IMR-90 (cell line): ENCODE data around the gene KRT83. TPM values are rescaled to one million over a fixed set of nuclear protein-coding genes. Genes with fewer than 3 reads are reported as not detected.

ENCODE experiments used
- ATAC-seq: fragments of 200-7000 bp; cut with Tn5 transposase; 2 replicates; pipeline ENCODE4 v1.9.1; 2020; ENCODE audit warnings: low read depth, mild to moderate bottlenecking, moderate library complexity
- BruUV-seq: library from RNA; stranded (reverse); fragments of 400-500 nt; replicated peaks from 2 replicates; lab custom pipeline; 2021; lab: Mats Ljungman, UMichigan
- CTCF ChIA-PET: fragments of 300-600 bp; formaldehyde crosslinking; extraction: SDS; loops from one replicate; lab custom pipeline; 2021; ENCODE audit warnings: antibody characterized with exemption; lab: Yijun Ruan, JAX
- POLR2A ChIA-PET: fragments of 300-600 bp; sonication (Branson Sonifier 250); formaldehyde crosslinking; loops from one replicate; lab custom pipeline; 2022; ENCODE audit warnings: antibody characterized with exemption; ENCODE audit not compliant: unreplicated experiment; lab: Charles Lee
- DNase-seq: peaks from one replicate; pipeline ENCODE4 v3.0.0; 2013
- H2AFZ ChIP-seq: replicated peaks from 2 replicates; pipeline ENCODE3; 2013; ENCODE audit warnings: low read length, mild to moderate bottlenecking; ENCODE audit not compliant: poor library complexity
- H2AK5ac ChIP-seq: 2 replicates; pipeline ENCODE4 v1.6.1; 2013; ENCODE audit warnings: low read depth, low read length, inconsistent platforms
- H2AK9ac ChIP-seq: replicated peaks from 2 replicates; pipeline ENCODE3; 2013; ENCODE audit warnings: mild to moderate bottlenecking, low read depth, low read length, moderate library complexity; ENCODE audit not compliant: poor library complexity
- H2BK120ac ChIP-seq: 2 replicates; pipeline ENCODE4 v1.6.1; 2013; ENCODE audit warnings: low read depth, low read length, inconsistent platforms
- H2BK15ac ChIP-seq: 3 replicates; pipeline ENCODE4 v1.6.1; 2013; ENCODE audit warnings: low read depth, low read length, inconsistent platforms
- H2BK20ac ChIP-seq: 2 replicates; pipeline ENCODE4 v1.6.1; 2013; ENCODE audit warnings: low read depth, mild to moderate bottlenecking, inconsistent platforms, low read length, moderate library complexity
- H2BK5ac ChIP-seq: 2 replicates; pipeline ENCODE4 v1.6.1; 2013; ENCODE audit warnings: mild to moderate bottlenecking, low read depth, low read length, inconsistent platforms; ENCODE audit not compliant: poor library complexity, severe bottlenecking
- H3K14ac ChIP-seq: replicated peaks from 2 replicates; pipeline ENCODE4 v1.6.1; 2013; ENCODE audit warnings: low read depth, low read length, inconsistent platforms
- H3K18ac ChIP-seq: 2 replicates; pipeline ENCODE4 v1.6.1; 2013; ENCODE audit warnings: low read depth, low read length, control low read depth
- H3K23ac ChIP-seq: 2 replicates; pipeline ENCODE4 v1.6.1; 2013; ENCODE audit warnings: low read depth, low read length, inconsistent platforms
- H3K27ac ChIP-seq: 2 replicates; pipeline ENCODE4 v1.5.1; 2013; ENCODE audit warnings: mild to moderate bottlenecking, control low read depth, low read length; ENCODE audit not compliant: insufficient read depth
- H3K27me3 ChIP-seq: 2 replicates; pipeline ENCODE4 v1.6.1; 2013; ENCODE audit warnings: low read length; ENCODE audit not compliant: control insufficient read depth, insufficient read depth
- H3K36me3 ChIP-seq: 2 replicates; pipeline ENCODE4 v1.6.1; 2013; ENCODE audit warnings: low read length, mixed read lengths; ENCODE audit not compliant: control insufficient read depth, insufficient read depth
- H3K4ac ChIP-seq: 2 replicates; pipeline ENCODE4 v1.6.1; 2013; ENCODE audit warnings: low read depth, low read length, inconsistent platforms
- H3K4me1 ChIP-seq: 2 replicates; pipeline ENCODE4 v1.6.1; 2013; ENCODE audit warnings: low read length, mixed read lengths; ENCODE audit not compliant: control insufficient read depth, insufficient read depth
- H3K4me2 ChIP-seq: 2 replicates; pipeline ENCODE4 v1.6.1; 2013; ENCODE audit warnings: low read depth, mild to moderate bottlenecking, control low read depth, low read length, moderate library complexity
- H3K4me3 ChIP-seq: 2 replicates; pipeline ENCODE4 v1.5.1; 2013; ENCODE audit warnings: low read depth, mild to moderate bottlenecking, control low read depth, low read length, moderate library complexity; ENCODE audit not compliant: insufficient read depth
- H3K56ac ChIP-seq: 2 replicates; pipeline ENCODE4 v1.6.1; 2013; ENCODE audit warnings: low read length, inconsistent platforms; ENCODE audit not compliant: insufficient read depth; ENCODE audit errors: extremely low read depth
- H3K79me1 ChIP-seq, 2 experiments: 2 replicates each; pipeline ENCODE4 v1.6.1; 2013; ENCODE audit warnings: low read length in 2 of 2, inconsistent platforms in 1 of 2, low read depth in 1 of 2
- H3K9ac ChIP-seq: 2 replicates; pipeline ENCODE4 v1.6.1; 2013; ENCODE audit warnings: low read depth, low read length, control low read depth
- H3K9me1 ChIP-seq: 2 replicates; pipeline ENCODE4 v1.6.1; 2013; ENCODE audit warnings: low read length, inconsistent platforms; ENCODE audit not compliant: insufficient read depth
- H3K9me3 ChIP-seq: 2 replicates; pipeline ENCODE4 v1.6.1; 2013; ENCODE audit warnings: low read length; ENCODE audit not compliant: control insufficient read depth, insufficient read depth
- H4K20me1 ChIP-seq: 2 replicates; pipeline ENCODE4 v1.6.1; 2013; ENCODE audit warnings: low read length, inconsistent platforms; ENCODE audit not compliant: insufficient read depth
- H4K5ac ChIP-seq: 2 replicates; pipeline ENCODE4 v1.6.1; 2013; ENCODE audit warnings: mild to moderate bottlenecking, low read depth, low read length, control low read depth
- H4K8ac ChIP-seq, 2 experiments: 2 replicates each; pipeline ENCODE4 v1.6.1; 2013; ENCODE audit warnings: low read depth in 2 of 2, low read length in 2 of 2, control low read depth in 1 of 2, inconsistent platforms in 1 of 2
- H4K91ac ChIP-seq: 2 replicates; pipeline ENCODE4 v1.6.1; 2013; ENCODE audit warnings: low read depth, low read length, inconsistent platforms; ENCODE audit not compliant: insufficient read depth
- BHLHE40 ChIP-seq: fragments of 150-350 bp; IDR thresholded peaks from 2 replicates; pipeline ENCODE4 v1.6.1; 2016; ENCODE audit warnings: mild to moderate bottlenecking, low read depth, low read length
- CEBPB ChIP-seq: IDR thresholded peaks from 2 replicates; pipeline ENCODE4 v1.6.1; 2012; ENCODE audit warnings: low read depth, low read length, improper control_type of control experiment
- CHD1 ChIP-seq: IDR thresholded peaks from 2 replicates; pipeline ENCODE4 v1.6.1; 2012; ENCODE audit warnings: low read depth, low read length, improper control_type of control experiment
- CTCF ChIP-seq: conservative IDR thresholded peaks from 2 replicates; pipeline ENCODE4 v1.5.1; 2012; ENCODE audit warnings: mild to moderate bottlenecking, low read depth, low read length, improper control_type of control experiment
- FOS ChIP-seq: fragments of 150-350 bp; IDR thresholded peaks from 2 replicates; pipeline ENCODE4 v1.6.1; 2016; ENCODE audit warnings: low read depth, low read length
- MAFK ChIP-seq: IDR thresholded peaks from 2 replicates; pipeline ENCODE4 v1.6.1; 2012; ENCODE audit warnings: low read depth, low read length, improper control_type of control experiment
- MAZ ChIP-seq: IDR thresholded peaks from 2 replicates; pipeline ENCODE4 v1.6.1; 2012; ENCODE audit warnings: low read depth, mild to moderate bottlenecking, low read length, improper control_type of control experiment, moderate library complexity, borderline replicate concordance
- MXI1 ChIP-seq: IDR thresholded peaks from 2 replicates; pipeline ENCODE4 v1.6.1; 2012; ENCODE audit warnings: low read depth, mild to moderate bottlenecking, low read length, moderate library complexity, borderline replicate concordance
- NFE2L2 ChIP-seq: fragments of 150-350 bp; IDR thresholded peaks from 2 replicates; pipeline ENCODE4 v1.6.1; 2016; ENCODE audit warnings: low read depth, mild to moderate bottlenecking, low read length
- POLR2A ChIP-seq: IDR thresholded peaks from 2 replicates; pipeline ENCODE4 v1.6.1; 2012; ENCODE audit warnings: mild to moderate bottlenecking, low read depth, low read length
- RAD21 ChIP-seq: IDR thresholded peaks from 2 replicates; pipeline ENCODE4 v1.6.1; 2012; ENCODE audit warnings: low read length, improper control_type of control experiment
- RCOR1 ChIP-seq: IDR thresholded peaks from 2 replicates; pipeline ENCODE4 v1.6.1; 2012; ENCODE audit warnings: mild to moderate bottlenecking, low read length, improper control_type of control experiment; ENCODE audit not compliant: insufficient replicate concordance
- RFX5 ChIP-seq: IDR thresholded peaks from 2 replicates; pipeline ENCODE4 v1.8.0; 2012; ENCODE audit warnings: low read depth, mild to moderate bottlenecking, low read length, moderate library complexity
- SMC3 ChIP-seq: fragments of 150-350 bp; IDR thresholded peaks from 2 replicates; pipeline ENCODE4 v1.6.1; 2016; ENCODE audit warnings: low read depth, mild to moderate bottlenecking, antibody characterized with exemption, low read length, moderate library complexity
- USF2 ChIP-seq: fragments of 150-350 bp; IDR thresholded peaks from 2 replicates; pipeline ENCODE4 v1.6.1; 2017; ENCODE audit warnings: mild to moderate bottlenecking, antibody characterized with exemption, low read length, low read depth
- WGBS, 2 experiments: methylation state at CpG; one replicate each; pipeline versions ENCODE4 v1.1.5 to v1.1.7; 2013; ENCODE audit warnings: missing lambda C conversion rate in 2 of 2; ENCODE audit not compliant: insufficient read length in 1 of 2; ENCODE audit errors: extremely low coverage in 2 of 2; 5-methylcytosine and 5-hydroxymethylcytosine counted together
- dilution Hi-C: fragments of 300-500 bp; cut with HindIII; formaldehyde crosslinking; loops from one replicate; pipeline ENCODE4 v1.14.3; 2018; ENCODE audit warnings: low sequenced_read_pairs; ENCODE audit not compliant: unreplicated experiment
- in situ Hi-C: fragments of 300-500 bp; cut with MboI; formaldehyde crosslinking; loops from 3 replicates; pipeline ENCODE4 v1.14.3; 2019; ENCODE audit warnings: low sequenced_read_pairs, inconsistent platforms, mixed read lengths
- intact Hi-C: fragments of 100-400 bp; cut with micrococcal nuclease; formaldehyde crosslinking; loops from 2 replicates; pipeline ENCODE4 v1.10.0; 2022
- polyA plus RNA-seq, 3 experiments: library from polyadenylated mRNA; depleted of rRNA; stranded (reverse); fragments of >200 nt; gene quantifications; 2 replicates each; pipeline ENCODE4 v1.2.3, GENCODE V29; 2012; ENCODE audit warnings: low replicate concordance in 1 of 3
- total RNA-seq: library from RNA; depleted of rRNA; stranded (reverse); fragments of >200 nt; gene quantifications from 2 replicates; pipeline ENCODE4 v1.2.3, GENCODE V29; 2012
- TF ChIP-seq, protein P1 (sequence below): fragments of 150-350 bp; IDR thresholded peaks from 2 replicates; pipeline ENCODE4 v1.6.1; 2016; ENCODE audit warnings: low read depth, mild to moderate bottlenecking, low read length, moderate library complexity, borderline replicate concordance

KRT83 gene
- total and polyA plus RNA-seq, 2 of the 4 experiments (the other 2 are of a cell fraction): not detected

DNA sequence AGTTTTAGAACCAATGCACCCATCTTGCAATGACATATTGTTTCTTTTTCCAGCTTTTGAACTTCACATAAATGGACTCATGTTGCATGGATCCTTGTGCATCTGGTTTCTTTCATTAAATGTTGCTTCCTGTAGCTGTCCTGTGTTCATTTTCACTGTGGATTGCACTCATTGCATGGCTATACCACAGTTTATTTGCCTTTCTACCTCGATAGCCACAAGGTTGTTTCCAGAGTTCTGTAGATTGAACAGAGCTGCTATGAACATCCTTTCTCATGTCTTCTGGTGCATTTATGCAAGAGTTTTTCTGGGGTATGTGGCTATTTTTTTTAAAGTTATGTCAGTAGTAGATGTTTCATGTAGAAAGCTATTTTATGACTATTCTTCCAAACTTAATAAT, 26.4 kb downstream of the KRT83 start:
- Histone ChIP-seq H3K9me3 (0 out of 2 replicates have a peak, but pooled peaks cover 2% of the 10 kb centered on the region), H4K8ac (no peak overlapping the region), H4K5ac (no peak overlapping the region), H2AFZ (no peak overlapping the region), H3K27ac (no peak overlapping the region), H2BK15ac (no peak overlapping the region), H2BK20ac (no peak overlapping the region), H2AK9ac (no peak overlapping the region), H2BK5ac (no peak overlapping the region), H2AK5ac (no peak overlapping the region), H3K9me1 (no peaks in the 10 kb centered on the region), H3K36me3 (no peaks in the 10 kb centered on the region), H3K18ac (no peak overlapping the region), H3K4ac (no peak overlapping the region), H3K4me3 (no peak overlapping the region), H3K14ac (no peak overlapping the region), H3K27me3 (peaks cover 42% of the 10 kb centered on the region), H2BK120ac (no peak overlapping the region), H3K4me2 (no peak overlapping the region), H3K79me1 (no peaks in the 10 kb centered on the region), H3K4me1 (no peaks in the 10 kb centered on the region), H4K91ac (no peak overlapping the region), H3K23ac (no peak overlapping the region), H3K9ac (no peak overlapping the region), H3K56ac (no peak overlapping the region), H4K20me1 (no peaks in the 10 kb centered on the region)
- BruUV-seq: no TSS peak
- no CpG with 5 or more reads among the region's 1 CpG for WGBS, 2 experiments
- intact Hi-C loops (no loop called here), dilution Hi-C loops (no loop called here), in situ Hi-C loops (no loop called here)
- no peak for DNase-seq
- no peak for ATAC-seq
- ChIA-PET POLR2A (no interaction called here), CTCF (interaction anchor here (1.2 to 2.0 kb wide), 2 partner anchors 12 to 15 kb away, joined by 5 to 9 read pairs; no protein-coding TSS in a partner anchor)
- TF ChIP-seq RCOR1: no peak
- no peak for TF ChIP-seq RAD21
- no peak for TF ChIP-seq MXI1
- TF ChIP-seq CEBPB: no peak
- TF ChIP-seq USF2: no peak
- no peak for TF ChIP-seq SMC3
- no peak for TF ChIP-seq BHLHE40
- TF ChIP-seq, protein P1, sequence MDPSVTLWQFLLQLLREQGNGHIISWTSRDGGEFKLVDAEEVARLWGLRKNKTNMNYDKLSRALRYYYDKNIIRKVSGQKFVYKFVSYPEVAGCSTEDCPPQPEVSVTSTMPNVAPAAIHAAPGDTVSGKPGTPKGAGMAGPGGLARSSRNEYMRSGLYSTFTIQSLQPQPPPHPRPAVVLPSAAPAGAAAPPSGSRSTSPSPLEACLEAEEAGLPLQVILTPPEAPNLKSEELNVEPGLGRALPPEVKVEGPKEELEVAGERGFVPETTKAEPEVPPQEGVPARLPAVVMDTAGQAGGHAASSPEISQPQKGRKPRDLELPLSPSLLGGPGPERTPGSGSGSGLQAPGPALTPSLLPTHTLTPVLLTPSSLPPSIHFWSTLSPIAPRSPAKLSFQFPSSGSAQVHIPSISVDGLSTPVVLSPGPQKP: no peak
- no peak for TF ChIP-seq MAFK
- no peak for TF ChIP-seq POLR2A
- no peak for TF ChIP-seq CTCF
- no peak for TF ChIP-seq CHD1
- no peak for TF ChIP-seq MAZ
- no peak for TF ChIP-seq FOS
- TF ChIP-seq RFX5: no peak
- no peak for TF ChIP-seq NFE2L2
